ENCODE results near the gene CDH16.
"Not testable (repeated sequence)": the region's sequence is repeated elsewhere in the genome, so short reads cannot be mapped to it uniquely, and the experiment has no call there.

Gene CDH16

DNA sequence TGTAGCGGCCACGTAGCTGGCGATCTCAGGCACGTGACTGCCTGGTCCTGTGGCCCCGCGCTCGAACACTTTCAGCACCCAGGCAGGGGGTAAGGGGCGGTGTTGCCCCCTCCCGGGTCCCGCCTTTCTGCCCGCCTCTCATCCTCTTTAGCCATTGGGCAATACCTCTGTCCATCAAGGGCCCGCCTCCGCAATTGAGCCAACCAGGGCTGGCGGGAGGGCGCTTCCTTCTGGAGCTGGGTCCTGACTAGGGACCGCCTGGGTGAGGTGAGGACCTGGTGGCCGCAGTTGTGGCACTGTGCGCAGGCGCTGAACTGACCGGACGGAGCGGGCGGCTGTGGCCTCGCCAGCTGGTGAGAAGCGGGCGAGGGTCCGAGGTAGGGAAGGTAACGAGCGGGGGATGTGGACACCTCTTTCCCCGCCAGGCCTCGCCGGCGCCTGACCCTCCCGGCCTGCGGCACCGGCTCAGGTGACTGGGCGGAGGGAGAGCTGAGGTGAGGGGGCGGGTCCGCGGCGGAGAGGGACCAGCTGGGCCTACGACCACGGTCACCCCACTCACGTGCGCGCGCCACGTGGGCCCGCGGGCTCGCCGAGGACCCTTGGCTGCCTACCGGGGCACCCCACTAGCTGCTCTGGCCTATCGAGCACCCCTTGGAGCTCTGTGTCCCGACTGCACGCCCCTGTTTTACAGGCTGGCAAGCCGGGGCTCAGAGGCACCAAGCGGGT is 38.2 kb downstream of the CDH16 start, which contains the start of gene PDP2:
PDP2 (plus strand) TSS at position 228 of the 726 bp plus-strand sequence. CDS start 3,770 bp downstream, outside the sequence.
- no peaks in the 10 kb centered on the region for H3K9me3 ChIP-seq (ENCODE audit: insufficient read depth, low read depth, low read length)
- H3K4me3 ChIP-seq (ENCODE audit: low read length): peak within 1 kb of the TSS; percentile 73
- H3K27ac ChIP-seq (ENCODE audit: low read depth, low read length): no peak within 1 kb of the TSS
- peak within 1 kb of the TSS; percentile 67 for H3K9ac ChIP-seq (ENCODE audit: low read depth, low read length)
- H3K4me1 ChIP-seq (ENCODE audit: insufficient read depth, low read length): peaks cover 10% of the 10 kb centered on the region; the same call in 1 of the 2 replicates
- H3K27me3 ChIP-seq (ENCODE audit: insufficient read depth, low read length): peaks cover 2% of the 10 kb centered on the region; the same call in 1 of the 2 replicates
- WGBS: under 1% methylated on average over 58 of the region's 58 CpGs
- H3K36me3 ChIP-seq (ENCODE audit: insufficient read depth, low read length): peaks cover 14% of the 10 kb centered on the region

DNA sequence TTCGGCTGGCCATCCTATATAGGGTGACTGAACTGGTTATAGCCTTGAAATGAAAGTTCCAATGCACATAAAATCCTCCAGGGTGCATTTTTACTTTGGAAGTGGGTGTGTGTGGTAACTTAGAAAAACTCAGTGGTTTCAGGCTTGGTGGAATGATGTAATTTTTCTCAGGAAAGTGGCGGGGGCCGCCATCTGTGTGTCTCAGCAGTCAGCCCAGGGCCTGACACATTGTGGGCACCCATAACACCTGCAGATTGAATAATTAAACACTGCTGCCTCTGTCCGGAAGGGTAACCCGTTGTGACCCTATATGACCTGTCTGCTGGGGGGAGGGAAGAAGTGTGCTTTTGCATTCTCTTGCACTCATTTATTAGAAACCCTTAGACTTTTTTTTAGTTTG is 40.6 kb downstream of the CDH16 start:
- Histone ChIP-seq H3K9me3 (ENCODE audit: insufficient read depth, low read depth, low read length) (no peaks in the 10 kb centered on the region), H3K36me3 (ENCODE audit: insufficient read depth, low read length) (no peaks in the 10 kb centered on the region), H3K27ac (ENCODE audit: low read depth, low read length) (no peak overlapping the region), H3K4me1 (ENCODE audit: insufficient read depth, low read length) (peaks cover 10% of the 10 kb centered on the region; the same call in 1 of the 2 replicates), H3K4me3 (ENCODE audit: low read length) (no peak overlapping the region), H3K27me3 (ENCODE audit: insufficient read depth, low read length) (peaks cover 2% of the 10 kb centered on the region; the same call in 1 of the 2 replicates), H3K9ac (ENCODE audit: low read depth, low read length) (no peak overlapping the region)
- 85% methylated on average over 5 of the region's 5 CpGs for WGBS

- peaks cover 10% of the 10 kb centered on the region; the same call in 1 of the 2 replicates for H3K27me3 ChIP-seq (ENCODE audit: insufficient read depth, low read length)
- H3K36me3 ChIP-seq (ENCODE audit: insufficient read depth, low read length): no peaks in the 10 kb centered on the region
- H3K4me1 ChIP-seq (ENCODE audit: insufficient read depth, low read length): no peaks in the 10 kb centered on the region
- no peak overlapping the region for H3K9ac ChIP-seq (ENCODE audit: low read depth, low read length)
- H3K4me3 ChIP-seq (ENCODE audit: low read length): no peak overlapping the region
- WGBS: 0% methylated on average over 1 of the region's 1 CpG
- no peaks in the 10 kb centered on the region for H3K9me3 ChIP-seq (ENCODE audit: insufficient read depth, low read depth, low read length)
- H3K27ac ChIP-seq (ENCODE audit: low read depth, low read length): no peak overlapping the region; the same call in 1 of the 2 replicates
Observed at GRCh38 chr16:66874079-66874775, 44.5 kb downstream of the CDH16 start.

DNA sequence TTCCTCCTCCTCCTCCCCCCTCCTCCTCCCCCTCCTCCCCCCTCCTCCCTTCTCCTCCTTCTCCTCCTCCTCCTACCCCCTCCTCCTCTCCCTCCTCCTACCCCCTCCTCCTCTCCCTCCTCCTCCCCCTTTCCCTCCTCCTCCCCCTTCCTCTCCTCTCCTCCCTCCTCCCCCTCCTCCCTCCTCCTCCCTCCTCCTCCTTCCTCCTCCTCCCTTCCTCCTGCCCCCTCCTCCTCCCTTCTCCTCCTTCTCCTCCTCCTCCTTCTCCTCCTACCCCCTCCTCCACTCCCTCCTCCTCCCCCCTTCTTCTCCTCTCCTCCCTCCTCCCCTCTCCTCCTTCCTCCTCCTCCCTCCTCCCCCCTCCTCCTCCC is 45.0 kb downstream of the CDH16 start:
- Histone ChIP-seq H3K27ac (ENCODE audit: low read depth, low read length) (no peak overlapping the region), H3K4me3 (ENCODE audit: low read length) (no peak overlapping the region)

DNA sequence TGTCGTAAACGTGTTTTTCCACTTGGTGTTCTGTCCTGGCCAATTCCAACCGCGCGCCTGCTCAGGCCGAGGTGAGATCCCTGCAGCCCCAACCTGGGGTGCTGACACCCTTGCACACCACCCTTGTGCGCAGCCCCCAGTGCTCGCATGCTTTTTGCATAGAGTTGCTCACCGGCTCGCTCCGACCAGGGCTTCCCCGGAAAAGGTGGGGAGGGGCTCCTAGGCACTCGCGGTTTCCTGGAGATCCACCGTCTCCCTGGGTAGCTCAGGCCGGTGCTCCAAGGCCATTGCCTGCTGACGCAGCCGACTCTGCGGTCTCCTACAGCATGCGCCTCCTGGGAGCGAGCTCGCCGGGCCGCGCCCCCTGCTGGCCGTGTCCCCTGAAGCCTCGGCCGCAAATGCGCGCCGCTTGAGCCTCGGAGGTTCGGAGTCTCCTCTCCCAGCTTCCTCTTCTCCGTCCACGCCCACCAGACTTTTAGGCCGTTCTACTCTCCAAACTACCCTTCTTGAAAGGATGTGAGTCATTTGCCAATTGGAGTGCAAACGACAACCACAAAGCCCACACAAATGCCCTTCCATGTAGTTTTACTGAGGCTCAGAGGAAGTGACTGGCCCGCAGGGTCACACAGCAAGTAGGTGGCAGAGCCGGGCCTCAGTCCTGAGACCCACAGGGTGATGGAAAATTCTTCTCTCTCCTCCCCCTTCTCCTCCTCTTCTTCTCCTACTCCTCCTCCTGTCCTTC is 45.6 kb downstream of the CDH16 start:
- 5% methylated on average over 39 of the region's 39 CpGs for WGBS
- no peak overlapping the region for H3K27ac ChIP-seq (ENCODE audit: low read depth, low read length)
- H3K36me3 ChIP-seq (ENCODE audit: insufficient read depth, low read length): no peaks in the 10 kb centered on the region
- H3K9me3 ChIP-seq (ENCODE audit: insufficient read depth, low read depth, low read length): no peaks in the 10 kb centered on the region
- no peaks in the 10 kb centered on the region for H3K4me1 ChIP-seq (ENCODE audit: insufficient read depth, low read length)
- H3K4me3 ChIP-seq (ENCODE audit: low read length): peak overlapping the region; percentile 53
- peak overlapping the region; percentile 48; the same call in 1 of the 2 replicates for H3K9ac ChIP-seq (ENCODE audit: low read depth, low read length)
- H3K27me3 ChIP-seq (ENCODE audit: insufficient read depth, low read length): peaks cover 10% of the 10 kb centered on the region; the same call in 1 of the 2 replicates

More for the DNA sequence above, 45.0 kb downstream of the CDH16 start:
- Histone ChIP-seq H3K4me1 (ENCODE audit: insufficient read depth, low read length) (no peaks in the 10 kb centered on the region), H3K27me3 (ENCODE audit: insufficient read depth, low read length) (peaks cover 10% of the 10 kb centered on the region; the same call in 1 of the 2 replicates), H3K36me3 (ENCODE audit: insufficient read depth, low read length) (no peaks in the 10 kb centered on the region), H3K9ac (ENCODE audit: low read depth, low read length) (no peak overlapping the region), H3K9me3 (ENCODE audit: insufficient read depth, low read depth, low read length) (no peaks in the 10 kb centered on the region)

DNA sequence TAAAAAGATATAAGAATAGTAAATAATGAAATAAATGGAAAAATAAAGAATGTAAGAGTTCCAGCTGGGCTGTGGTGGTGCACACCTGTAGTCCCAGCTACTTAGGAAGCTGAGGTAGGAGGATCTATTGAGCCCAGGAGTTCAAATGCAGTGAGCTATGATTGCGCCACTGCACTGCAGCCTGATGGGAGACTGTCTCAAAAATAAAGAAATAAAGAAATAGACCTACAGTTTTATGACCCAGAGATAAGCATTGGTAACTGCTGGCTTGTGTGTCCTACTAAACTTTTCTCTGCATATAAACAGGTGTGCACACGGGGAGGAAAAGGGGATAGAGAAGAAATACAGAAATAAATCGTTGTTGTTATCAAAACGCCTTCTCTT is 46.1 kb downstream of the CDH16 start:
- Histone ChIP-seq H3K4me1 (ENCODE audit: insufficient read depth, low read length) (no peaks in the 10 kb centered on the region), H3K9ac (ENCODE audit: low read depth, low read length) (0 out of 2 replicates have a peak overlapping the region, but pooled peaks have one; percentile 48), H3K27ac (ENCODE audit: low read depth, low read length) (no peak overlapping the region), H3K36me3 (ENCODE audit: insufficient read depth, low read length) (no peaks in the 10 kb centered on the region), H3K9me3 (ENCODE audit: insufficient read depth, low read depth, low read length) (no peaks in the 10 kb centered on the region), H3K27me3 (ENCODE audit: insufficient read depth, low read length) (peaks cover 10% of the 10 kb centered on the region; the same call in 1 of the 2 replicates), H3K4me3 (ENCODE audit: low read length) (peak overlapping the region; percentile 53)
- WGBS: 75% methylated on average over 4 of the region's 4 CpGs

DNA sequence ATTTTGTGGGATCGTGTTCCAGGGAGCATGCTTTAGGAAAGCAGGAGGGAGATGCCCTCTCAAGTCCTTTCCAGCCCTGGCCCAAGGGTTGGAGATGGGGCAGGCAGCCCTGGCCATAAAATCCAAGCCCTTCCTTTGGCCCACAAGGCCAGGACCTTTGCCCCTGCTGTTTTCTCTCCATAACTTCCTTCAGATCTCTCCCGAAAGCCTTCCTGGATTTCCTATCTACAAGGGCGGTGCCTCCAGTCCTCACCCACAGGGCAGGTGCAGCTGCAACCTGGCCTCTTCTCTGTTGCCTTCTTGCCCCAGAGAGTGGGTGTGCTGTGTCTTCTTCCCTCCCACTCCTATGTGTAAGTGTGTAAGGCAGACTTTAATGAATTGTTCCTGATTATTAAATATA is 46.8 kb downstream of the CDH16 start:
- WGBS: 90% methylated on average over 3 of the region's 3 CpGs
- Histone ChIP-seq H3K27me3 (ENCODE audit: insufficient read depth, low read length) (peaks cover 10% of the 10 kb centered on the region; the same call in 1 of the 2 replicates), H3K4me3 (ENCODE audit: low read length) (no peak overlapping the region), H3K27ac (ENCODE audit: low read depth, low read length) (no peak overlapping the region), H3K4me1 (ENCODE audit: insufficient read depth, low read length) (no peaks in the 10 kb centered on the region), H3K36me3 (ENCODE audit: insufficient read depth, low read length) (no peaks in the 10 kb centered on the region), H3K9ac (ENCODE audit: low read depth, low read length) (no peak overlapping the region), H3K9me3 (ENCODE audit: insufficient read depth, low read depth, low read length) (no peaks in the 10 kb centered on the region)

GRCh38 chr16:66871363-66871762 is 47.3 kb downstream of the CDH16 start:
- WGBS: 96% methylated on average over 2 of the region's 2 CpGs
- not testable (repeated sequence) for H3K4me3 ChIP-seq (ENCODE audit: low read length); H3K9me3 ChIP-seq (ENCODE audit: insufficient read depth, low read depth, low read length); H3K4me1 ChIP-seq (ENCODE audit: insufficient read depth, low read length); H3K9ac ChIP-seq (ENCODE audit: low read depth, low read length); H3K36me3 ChIP-seq (ENCODE audit: insufficient read depth, low read length); H3K27ac ChIP-seq (ENCODE audit: low read depth, low read length)
- peaks cover 10% of the 10 kb centered on the region; the same call in 1 of the 2 replicates for H3K27me3 ChIP-seq (ENCODE audit: insufficient read depth, low read length)

- Histone ChIP-seq H3K4me3 (ENCODE audit: low read length) (no peak overlapping the region), H3K4me1 (ENCODE audit: insufficient read depth, low read length) (no peaks in the 10 kb centered on the region), H3K9ac (ENCODE audit: low read depth, low read length) (no peak overlapping the region), H3K9me3 (ENCODE audit: insufficient read depth, low read depth, low read length) (no peaks in the 10 kb centered on the region), H3K27me3 (ENCODE audit: insufficient read depth, low read length) (peaks cover 10% of the 10 kb centered on the region; the same call in 1 of the 2 replicates), H3K27ac (ENCODE audit: low read depth, low read length) (no peak overlapping the region), H3K36me3 (ENCODE audit: insufficient read depth, low read length) (no peaks in the 10 kb centered on the region)
- WGBS: 93% methylated on average over 1 of the region's 1 CpG
Observed at GRCh38 chr16:66869424-66869823, 49.3 kb downstream of the CDH16 start.

DNA sequence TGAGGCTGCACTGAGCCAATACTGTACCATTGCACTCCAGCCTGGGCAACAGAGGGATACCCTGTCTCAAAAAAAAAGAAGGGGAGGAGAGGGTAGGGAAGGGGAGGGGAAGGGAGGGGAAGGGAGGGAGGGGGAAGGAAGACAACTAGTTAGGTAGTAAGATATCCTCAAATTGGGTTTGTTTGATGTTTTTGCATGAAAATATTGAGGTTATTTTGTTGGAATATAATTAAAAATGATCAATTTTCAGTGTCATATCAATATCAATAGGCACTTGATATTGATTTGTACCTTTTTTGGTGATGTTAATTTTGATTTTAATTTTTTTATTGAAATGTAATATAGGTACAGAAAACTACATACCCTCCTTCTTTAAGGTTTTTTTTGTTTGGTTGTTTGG is 55.0 kb downstream of the CDH16 start:
- no peaks in the 10 kb centered on the region for H3K36me3 ChIP-seq (ENCODE audit: insufficient read depth, low read length)
- no peak overlapping the region for H3K27ac ChIP-seq (ENCODE audit: low read depth, low read length)
- no peaks in the 10 kb centered on the region for H3K27me3 ChIP-seq (ENCODE audit: insufficient read depth, low read length)
- no peak overlapping the region for H3K9ac ChIP-seq (ENCODE audit: low read depth, low read length)
- H3K9me3 ChIP-seq (ENCODE audit: insufficient read depth, low read depth, low read length): no peaks in the 10 kb centered on the region
- H3K4me1 ChIP-seq (ENCODE audit: insufficient read depth, low read length): no peaks in the 10 kb centered on the region
- no peak overlapping the region for H3K4me3 ChIP-seq (ENCODE audit: low read length)

DNA sequence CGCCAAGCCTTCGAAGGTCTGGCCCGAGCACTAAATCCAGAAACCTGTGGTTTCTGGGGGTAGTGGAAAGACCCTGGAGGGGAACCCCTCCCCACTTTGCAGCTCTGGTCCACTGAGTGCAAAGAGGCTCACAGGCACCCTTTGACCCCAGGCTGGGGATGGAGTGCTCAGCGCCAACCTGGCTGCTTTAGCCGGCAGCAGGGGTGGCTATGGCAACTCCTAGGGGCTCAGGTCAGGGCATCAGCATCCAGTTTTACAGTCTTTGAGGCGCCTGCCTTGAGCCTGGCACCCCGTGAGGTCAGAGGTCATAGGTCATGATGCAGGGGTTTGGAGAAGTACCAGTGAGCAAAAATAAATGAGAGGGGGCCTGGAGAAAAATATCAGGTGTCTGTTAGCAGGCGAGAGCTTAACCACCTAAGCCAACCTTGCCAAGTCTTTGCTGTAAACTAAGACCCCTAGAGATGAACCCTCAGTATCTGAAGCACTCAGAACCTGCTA is 56.6 kb downstream of the CDH16 start:
- Histone ChIP-seq H3K36me3 (ENCODE audit: insufficient read depth, low read length) (no peaks in the 10 kb centered on the region), H3K4me1 (ENCODE audit: insufficient read depth, low read length) (no peaks in the 10 kb centered on the region), H3K9ac (ENCODE audit: low read depth, low read length) (no peak overlapping the region), H3K27me3 (ENCODE audit: insufficient read depth, low read length) (no peaks in the 10 kb centered on the region), H3K9me3 (ENCODE audit: insufficient read depth, low read depth, low read length) (no peaks in the 10 kb centered on the region), H3K27ac (ENCODE audit: low read depth, low read length) (no peak overlapping the region), H3K4me3 (ENCODE audit: low read length) (no peak overlapping the region)
- 92% methylated on average over 8 of the region's 8 CpGs for WGBS

Data from HUES64 (cell line).